GM21717 (cell line): ENCODE data around the gene PER1.
"Not testable (repeated sequence)": the region's sequence is repeated elsewhere in the genome, so short reads cannot be mapped to it uniquely, and the experiment has no call there.

Experiments used
- ATAC-seq: cut with Tn5 transposase; IDR thresholded peaks from one replicate; pipeline ENCODE4 v1.9.1; 2021; ENCODE audit warnings: mild to moderate bottlenecking, moderate library complexity; ENCODE audit not compliant: unreplicated experiment

Gene PER1

DNA sequence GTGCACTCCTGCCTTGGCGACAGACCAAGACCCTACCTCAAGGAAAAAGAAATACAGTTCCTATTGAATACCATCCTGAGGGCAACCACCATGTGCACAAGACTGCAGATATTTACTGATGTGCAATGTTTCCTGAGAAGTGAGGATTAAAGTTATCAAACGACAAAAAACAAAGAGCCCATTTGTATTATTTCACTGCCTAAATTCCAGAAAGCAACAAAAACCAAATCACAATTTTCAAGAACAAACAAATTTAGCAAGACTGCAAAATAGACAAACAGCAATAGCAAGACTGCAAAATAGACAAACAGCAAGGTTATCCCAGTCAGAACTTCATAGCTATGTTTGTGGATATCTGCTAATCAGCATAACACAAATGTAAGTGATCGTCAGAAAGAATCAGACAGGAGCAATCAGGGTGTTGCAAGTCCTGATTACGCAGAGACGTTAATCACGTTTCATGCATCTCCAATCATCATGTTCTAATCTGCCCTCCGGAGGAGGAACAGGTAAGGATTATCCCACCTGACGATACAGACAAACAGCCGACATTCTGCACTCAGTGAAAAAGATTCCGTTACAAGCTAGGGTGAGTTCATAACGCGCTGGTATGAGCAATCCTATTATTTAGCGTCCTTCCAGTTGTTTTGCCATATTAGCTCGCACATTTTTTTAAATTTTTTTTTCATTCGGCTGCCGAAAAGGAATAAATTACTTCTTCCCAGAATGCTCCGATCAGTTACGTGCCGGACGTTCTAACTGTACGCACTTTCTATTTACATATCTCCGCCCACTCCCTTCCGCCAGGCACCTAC, 21.1 kb upstream of the PER1 start:
- peak; percentile 51 for ATAC-seq

DNA sequence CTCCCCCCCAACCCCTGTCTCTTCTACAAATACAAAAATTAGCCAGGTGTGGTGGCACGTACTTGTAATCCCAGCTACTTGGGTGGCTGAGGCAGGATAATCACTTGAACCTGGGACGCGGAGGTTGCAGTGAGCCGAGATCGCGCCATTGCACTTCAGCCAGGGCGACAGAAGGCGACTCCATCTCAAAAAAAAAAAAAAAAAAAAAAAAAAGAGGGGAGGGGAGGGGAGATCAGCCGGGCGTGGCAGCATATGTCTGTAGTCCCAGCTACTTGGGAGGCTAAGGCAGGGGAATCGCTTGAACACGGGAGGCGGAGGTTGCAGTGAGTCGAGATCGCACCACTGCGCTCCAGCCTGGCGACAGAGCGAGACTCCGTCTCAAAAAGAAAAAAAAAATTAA, 18.0 kb upstream of the PER1 start:
- not testable (repeated sequence) for ATAC-seq

DNA sequence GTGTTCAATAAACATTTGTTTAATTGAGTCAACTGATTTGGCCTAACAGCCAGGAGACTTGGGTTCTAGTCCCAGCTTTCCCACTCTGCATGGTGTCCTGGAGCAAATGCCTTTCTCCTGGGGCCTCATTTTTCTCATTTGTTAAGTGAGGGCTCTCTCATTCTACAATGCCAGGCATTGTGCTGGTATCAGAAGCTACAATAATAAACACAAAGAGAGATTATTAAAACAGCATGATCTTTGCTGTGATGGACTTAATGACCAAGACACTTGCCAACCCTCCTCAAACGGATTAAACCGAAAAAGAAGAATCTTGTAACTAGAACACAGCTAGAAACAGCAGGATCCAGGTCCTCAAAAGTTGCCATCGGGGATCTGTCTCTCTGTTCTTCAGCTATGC, 15.3 kb upstream of the PER1 start:
- ATAC-seq: no peak

- ATAC-seq: no peak
Observed at GRCh38 chr17:8166731-8167130, 14.5 kb upstream of the PER1 start.

DNA sequence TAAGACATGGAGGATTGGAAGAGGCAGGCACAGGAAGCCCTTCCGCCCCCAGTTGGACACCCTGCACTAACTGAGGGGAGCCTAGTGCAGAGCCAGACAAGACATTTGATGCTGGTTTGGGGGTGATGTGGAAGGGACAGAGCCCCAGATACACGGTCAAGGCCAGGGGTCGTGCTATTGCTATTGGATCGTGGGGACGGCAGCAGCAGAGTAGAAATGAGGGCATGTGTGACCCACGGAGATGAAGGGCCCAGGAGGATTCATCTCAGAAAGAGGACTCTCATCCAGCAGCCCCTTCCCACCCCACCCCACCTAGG, 12.6 kb upstream of the PER1 start:
- no peak for ATAC-seq

DNA sequence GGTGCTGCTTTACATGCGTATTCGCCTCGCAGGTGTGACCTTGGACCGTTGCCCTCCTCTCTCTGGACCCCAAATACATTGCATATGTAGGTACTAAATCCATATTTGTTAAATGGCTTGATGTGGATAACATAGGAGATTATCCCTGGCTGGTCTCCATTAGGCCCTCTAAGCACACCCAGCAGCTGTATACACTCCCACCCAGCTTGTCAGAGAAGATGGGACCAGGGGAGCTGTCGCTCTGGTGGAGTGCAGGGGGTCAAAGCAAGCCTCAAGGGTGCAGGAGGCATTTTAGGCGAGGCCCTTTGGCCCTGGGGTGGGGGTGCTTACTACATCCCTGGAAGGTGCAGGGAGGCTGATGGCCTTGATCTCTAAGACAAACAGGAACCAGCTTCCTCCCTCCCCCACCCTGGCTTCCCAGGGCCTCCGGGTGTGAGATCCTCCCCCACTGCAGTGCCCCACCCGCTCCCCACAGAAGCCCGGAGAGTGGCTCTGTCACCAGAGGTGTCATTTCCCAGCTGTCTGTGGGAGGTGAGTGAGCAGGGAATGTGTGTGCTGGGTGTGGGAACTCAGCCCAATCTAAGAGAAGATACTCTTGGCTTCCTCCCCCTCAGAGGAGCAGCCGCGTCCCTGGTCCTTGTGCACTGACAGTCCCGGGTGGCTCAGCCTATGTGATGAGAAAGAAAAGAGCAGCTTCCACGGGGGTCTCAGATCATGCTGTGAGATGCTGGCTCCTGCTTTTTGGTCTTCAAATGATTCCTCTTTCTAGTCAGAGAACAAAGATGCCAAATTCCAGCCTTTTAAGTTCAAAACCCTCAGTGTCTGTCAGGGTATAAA, 12.0 kb upstream of the PER1 start:
- ATAC-seq: no peak

DNA sequence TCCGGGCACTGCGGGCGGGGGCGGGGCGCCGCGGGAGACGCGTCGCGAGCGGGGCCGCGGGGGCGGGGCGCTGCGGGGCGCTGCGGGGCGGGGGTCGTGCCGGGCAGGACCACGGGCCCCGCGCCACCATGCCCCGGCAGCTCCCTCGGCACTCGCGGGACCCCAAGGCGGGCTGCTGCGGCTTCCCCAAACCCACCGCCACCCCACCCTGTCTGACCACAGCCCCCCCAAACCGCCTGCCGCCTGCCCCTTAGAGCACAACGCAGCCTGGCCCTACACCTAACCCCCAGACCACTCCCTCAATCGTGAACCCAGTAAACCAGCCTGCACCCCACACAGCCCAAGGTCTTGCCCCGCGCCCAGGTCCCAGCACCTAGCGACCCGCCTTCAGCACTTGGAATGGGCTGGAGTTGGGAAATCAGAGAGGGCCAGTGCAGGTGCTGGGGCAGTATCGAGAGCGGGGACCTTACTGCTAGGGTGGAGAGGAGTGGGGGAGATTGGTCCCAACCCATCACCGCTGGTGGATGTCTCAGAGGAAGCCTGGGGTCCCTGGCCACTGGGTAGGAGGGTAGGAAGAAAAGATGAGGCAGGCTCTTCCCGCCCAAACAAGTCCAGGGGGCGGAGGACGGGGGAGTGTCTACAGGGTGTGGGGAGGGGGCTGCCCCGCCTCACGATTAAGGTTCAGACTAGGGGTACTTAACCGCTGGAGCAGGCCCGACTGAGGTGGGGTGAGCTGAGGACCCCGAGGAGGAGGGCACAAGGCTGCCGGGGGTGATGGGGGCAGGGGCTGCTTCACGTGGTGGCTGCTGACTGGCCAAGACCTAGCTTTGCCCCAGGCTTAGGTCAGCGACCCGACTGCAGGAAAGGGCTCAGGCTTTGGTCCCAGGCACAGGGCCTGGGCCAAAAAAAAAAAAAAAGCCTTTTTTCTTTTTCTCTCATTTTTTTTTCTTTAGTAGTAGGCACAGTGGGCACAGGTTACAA, 11.1 kb upstream of the PER1 start:
- ATAC-seq: no peak

DNA sequence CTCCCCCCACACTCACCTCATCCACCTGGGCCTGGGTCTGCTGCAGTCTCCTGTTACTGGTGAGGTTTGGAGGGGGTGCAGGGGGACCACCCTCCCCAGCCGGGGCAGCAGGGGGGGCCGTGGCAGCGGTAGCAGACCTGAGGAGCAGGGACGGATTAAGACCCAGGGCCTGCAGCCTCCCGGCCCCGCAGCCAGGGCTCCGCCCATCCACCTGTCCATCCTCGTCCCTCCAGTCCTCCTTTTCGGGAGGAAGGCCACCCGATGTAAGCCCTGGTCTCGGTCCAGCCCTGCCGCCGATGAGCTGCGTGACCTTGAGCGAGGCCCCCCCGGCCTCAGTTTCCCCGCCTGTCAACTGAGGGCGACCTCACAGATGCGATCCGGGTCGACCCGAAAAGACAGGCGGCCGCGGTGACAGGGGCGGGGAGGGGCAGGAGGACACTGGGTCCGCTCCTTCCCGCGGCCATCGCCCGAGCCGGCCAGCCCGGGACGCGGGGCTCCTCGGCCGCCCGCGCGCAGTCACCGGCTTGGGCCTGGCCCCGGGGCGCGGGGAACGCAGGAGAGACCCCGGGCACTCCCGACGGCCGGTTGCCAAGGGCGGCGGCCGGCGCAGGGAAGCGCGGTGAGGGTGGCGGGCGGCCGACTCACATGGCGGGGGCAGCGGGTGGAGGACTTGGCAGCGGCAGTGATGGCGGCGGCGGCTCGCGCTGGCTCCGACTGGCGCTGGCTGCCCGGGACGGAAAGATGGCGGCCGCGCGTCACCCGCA, 10.2 kb upstream of the PER1 start, which contains the start of gene VAMP2:
TSS of gene VAMP2 (minus strand) at position 716 of the 764 bp plus-strand sequence. CDS start at position 647, 69 bp downstream.
- ATAC-seq: no peak

DNA sequence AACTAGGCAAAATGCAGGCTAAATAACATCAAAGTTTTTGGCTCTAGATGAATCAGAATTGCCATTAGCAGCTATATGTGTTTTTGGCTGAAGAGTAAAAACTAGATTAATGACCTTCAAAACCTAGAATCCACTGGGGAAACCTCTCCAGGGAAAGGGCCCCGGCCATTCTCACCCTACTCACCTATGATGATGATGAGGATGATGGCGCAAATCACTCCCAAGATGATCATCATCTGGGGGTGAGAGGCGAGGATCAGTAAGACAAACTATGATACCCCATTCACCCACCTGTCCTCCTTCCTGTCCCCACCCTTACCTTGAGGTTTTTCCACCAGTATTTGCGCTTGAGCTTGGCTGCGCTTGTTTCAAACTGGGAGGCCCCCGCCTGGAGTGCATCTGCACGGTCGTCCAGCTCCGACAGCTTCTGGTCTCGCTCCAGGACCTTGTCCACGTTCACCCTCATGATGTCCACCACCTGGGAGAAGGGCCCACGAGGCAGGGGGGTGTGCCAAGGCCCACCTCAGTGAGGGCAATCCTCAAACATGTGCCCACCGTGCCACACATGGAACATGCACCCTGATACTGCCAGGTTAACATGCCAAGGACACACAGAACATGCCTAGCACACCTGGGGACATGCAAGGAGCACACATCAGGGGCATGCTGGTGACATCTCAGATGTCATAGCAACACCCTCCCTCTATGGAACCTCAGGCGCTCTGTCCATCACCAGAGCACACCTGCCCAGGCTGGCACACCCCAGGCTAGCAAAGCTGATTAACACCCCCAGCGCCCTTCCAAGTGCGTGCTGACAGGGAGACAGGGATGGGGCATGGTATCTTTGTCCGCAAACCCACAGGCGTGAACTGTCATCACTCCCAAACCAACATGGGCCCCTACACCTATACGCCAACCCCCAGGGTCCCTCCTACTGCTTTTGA, 9.4 kb upstream of the PER1 start:
- no peak for ATAC-seq

- no peak for ATAC-seq
Observed at GRCh38 chr17:8160741-8161221, 8.6 kb upstream of the PER1 start.

DNA sequence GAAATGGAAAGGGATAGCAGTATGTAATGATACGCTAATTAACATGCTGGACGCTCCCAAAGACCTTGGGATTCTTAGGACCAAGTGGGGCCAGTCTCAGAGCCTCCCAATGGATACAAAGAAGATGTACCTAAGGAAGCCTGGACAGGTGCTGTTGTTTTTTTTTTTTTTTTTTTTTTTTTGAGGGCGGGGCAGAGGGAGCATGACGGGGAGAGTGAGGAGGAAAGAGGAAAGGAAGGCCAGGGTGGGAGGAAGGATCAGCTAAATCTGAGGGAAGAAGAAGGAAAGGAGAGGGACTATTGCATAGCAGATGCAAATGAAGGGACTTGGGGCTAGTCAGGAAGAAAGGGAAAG, 8.0 kb upstream of the PER1 start:
- ATAC-seq: no peak

DNA sequence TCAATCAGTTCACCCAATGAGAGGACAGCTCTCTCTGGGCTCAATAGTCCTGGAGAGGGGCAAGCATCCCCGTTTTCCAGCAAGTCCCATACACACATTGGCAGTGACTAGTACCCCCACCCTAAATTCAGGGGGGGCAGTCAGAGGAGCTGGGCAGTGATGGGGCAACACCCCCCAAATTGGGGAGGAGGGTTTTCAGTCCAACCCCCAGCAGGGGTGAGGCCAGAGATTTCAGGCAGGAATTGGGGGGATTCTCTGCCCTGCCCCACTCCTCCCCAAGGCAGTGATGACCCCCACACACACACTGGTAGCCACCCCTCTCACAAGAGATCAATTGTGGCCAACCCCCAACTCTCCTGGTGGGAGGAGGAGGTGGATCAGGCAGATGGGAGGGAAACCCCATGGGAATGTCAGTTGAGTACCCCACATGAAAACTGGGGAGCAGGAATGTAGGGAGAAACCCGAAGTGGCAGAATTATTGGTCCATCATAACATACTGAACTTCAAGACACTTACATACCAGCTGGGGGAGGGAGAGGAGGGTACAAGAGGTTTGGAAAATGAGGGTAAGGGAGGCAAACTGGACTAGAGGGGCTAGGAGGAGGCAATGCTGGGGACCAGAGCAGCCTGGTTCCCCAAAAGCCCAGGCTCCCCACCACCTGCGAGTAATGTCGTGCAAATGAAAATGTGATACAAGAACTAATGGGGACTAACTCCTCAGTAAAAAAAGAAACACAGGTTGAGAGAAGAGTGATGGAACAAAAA, 7.4 kb upstream of the PER1 start:
- no peak for ATAC-seq

DNA sequence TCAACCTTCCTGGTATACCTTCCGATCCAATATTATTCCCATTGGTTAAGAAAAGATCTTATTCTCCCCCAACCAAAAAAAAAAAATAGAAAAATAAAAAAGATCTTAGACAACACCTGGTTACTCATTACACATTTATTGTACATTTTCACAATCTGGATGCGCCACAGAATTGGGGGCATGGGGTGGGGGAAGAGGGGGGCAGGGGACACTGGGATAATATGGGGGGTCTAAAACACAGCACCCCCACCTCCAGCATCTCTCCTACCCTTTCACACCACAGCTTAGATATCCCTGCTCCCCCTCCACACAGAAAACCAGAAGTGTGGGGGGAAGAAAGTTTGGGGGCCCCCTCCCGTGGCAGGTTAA, 6.8 kb upstream of the PER1 start:
- ATAC-seq: no peak

DNA sequence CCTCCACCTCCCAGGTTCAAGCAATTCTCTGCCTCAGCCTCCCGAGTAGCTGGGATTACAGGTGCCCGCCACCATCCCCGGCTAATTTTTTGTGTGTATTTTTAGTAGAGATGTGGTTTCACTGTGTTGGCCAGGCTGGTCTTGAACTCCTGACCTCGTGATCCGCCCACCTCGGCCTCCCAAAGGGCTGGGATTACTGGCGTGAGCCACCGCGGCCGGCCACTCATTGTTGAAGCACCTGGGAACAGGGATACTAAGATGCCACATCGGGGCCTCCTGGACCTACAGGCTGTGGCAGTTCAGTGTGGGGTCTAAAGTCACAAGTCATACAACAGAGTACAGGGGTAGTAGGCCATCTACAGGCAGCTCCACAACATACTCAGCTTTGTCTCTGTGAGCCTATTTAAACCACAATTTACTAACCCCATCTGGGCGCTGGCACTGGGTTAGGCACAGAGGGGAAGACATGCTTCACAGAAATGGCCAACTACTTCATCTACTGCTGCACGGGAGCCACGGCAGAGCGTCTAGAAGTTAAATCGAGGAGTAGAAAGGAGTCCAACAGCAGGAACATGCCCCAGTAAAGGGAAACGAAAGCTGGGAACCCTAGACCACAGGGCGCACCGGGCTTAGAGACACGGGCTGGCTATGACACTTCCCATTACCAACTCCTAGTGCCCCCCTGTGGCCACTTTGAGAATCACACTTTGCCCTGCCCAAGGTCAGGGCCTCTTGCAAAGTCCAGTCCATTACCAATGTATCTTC, 6.2 kb upstream of the PER1 start:
- ATAC-seq: no peak

- ATAC-seq: peak; percentile 60
Observed at GRCh38 chr17:8156246-8156992, 4.2 kb upstream of the PER1 start.

GRCh38 chr17:8155996-8156245, 3.7 kb upstream of the PER1 start:
- no peak for ATAC-seq

DNA sequence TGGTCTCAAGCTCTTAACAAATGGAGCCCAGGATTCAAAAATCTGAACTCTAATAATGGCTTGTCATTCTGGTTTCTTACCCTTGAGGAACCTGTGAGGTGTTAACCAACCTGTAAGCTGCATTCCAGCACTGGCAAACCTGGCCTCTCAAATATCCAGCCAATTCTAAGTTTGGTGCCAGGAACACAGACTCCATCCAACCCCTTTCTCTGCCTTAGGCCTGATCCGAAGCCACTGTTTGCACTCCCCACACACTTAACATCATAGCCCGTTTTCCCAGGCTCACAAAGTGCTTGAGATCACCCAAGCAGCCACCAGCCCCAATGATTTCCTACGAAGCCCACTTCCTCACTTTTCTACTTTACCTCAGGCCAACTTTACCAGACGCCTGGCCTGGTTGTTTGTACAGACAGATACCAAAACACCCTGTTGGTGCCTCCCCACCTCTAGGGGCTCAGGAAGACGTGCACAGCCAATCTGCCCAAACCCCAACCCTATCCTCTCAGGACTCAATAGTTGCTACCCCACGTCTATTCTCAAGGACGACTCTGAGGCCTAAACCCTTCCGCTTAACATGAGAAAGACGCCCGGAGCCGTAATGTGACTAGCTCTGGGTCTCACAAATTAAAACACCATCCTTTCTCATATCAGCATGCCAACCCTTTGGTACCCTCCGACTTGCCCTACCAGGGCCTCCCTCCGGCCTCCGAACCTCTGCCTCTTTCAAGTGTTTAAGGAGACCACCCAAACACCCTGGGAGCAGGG, 3.2 kb upstream of the PER1 start:
- ATAC-seq: no peak
